Measurements from ENCODE around the gene UEVLD.

DNA sequence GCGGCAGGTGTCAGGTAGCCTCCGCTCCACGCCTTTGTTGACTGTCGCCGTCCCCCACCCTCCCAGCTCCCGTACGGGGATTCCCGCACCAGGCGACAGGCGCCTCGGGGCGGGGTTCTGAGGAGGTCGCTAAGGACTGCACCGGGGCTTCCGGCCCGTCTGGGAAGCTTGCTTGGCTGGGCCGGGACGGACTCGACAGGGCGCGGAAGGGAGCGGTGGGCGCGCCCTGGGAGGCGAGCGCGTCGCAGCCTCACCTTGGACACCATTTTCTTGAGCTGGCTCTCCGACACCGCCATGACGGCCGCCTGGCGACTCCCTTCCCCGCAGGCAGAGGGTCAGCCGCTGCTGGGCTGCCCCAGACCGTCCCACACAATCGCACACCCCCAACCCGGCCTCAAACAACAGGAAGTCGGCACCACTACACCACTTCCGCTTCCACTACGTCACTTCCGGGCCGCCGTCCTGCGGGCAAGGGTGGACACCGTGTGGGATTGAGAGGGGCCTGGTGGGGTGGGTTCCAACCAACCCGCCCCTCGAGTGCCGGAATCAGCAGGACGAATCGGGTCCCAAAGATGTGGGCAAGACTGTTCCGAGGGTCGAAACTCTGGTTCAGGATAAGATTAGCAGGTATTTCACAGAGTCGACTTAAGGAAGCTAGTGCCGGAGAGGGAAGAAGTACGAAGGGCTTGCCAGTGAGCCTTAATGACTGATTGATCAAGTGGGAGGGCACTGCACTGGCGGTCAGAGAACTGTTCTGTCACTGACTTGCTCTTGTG is 61.8 kb downstream of the UEVLD start, which contains the start of gene TSG101:
- TF ChIP-seq, protein P1, sequence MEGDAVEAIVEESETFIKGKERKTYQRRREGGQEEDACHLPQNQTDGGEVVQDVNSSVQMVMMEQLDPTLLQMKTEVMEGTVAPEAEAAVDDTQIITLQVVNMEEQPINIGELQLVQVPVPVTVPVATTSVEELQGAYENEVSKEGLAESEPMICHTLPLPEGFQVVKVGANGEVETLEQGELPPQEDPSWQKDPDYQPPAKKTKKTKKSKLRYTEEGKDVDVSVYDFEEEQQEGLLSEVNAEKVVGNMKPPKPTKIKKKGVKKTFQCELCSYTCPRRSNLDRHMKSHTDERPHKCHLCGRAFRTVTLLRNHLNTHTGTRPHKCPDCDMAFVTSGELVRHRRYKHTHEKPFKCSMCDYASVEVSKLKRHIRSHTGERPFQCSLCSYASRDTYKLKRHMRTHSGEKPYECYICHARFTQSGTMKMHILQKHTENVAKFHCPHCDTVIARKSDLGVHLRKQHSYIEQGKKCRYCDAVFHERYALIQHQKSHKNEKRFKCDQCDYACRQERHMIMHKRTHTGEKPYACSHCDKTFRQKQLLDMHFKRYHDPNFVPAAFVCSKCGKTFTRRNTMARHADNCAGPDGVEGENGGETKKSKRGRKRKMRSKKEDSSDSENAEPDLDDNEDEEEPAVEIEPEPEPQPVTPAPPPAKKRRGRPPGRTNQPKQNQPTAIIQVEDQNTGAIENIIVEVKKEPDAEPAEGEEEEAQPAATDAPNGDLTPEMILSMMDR (conservative IDR thresholded peaks at IDR 0.05; ENCODE audit: low read length), result no peak
- TF ChIP-seq EZH2phosphoT487 (IDR thresholded peaks at IDR 0.05; ENCODE audit: borderline replicate concordance), result no peak

Measured in Loucy (cell line).